ENCODE data around the gene NOTUM.

GRCh38 chr17:81912441-81913309, 48.3 kb downstream of the NOTUM start:
- TF ChIP-seq CTCF (IDR thresholded peaks at IDR 0.05) (no peak), JUN (IDR thresholded peaks at IDR 0.05) (no peak), KDM1A (IDR thresholded peaks at IDR 0.05; ENCODE audit: low read depth) (no peak), POLR2A (IDR thresholded peaks at IDR 0.05; ENCODE audit: low read length) (no peak), HDAC2 (IDR thresholded peaks at IDR 0.05) (no peak), MAZ (IDR thresholded peaks at IDR 0.05; ENCODE audit: borderline replicate concordance, low read depth, low read length) (no peak), EP300 (IDR thresholded peaks at IDR 0.05) (no peak), RFX5 (IDR thresholded peaks at IDR 0.05) (no peak), RNF2 (IDR thresholded peaks at IDR 0.05; ENCODE audit: borderline replicate concordance, low read depth) (no peak), USF2 (IDR thresholded peaks at IDR 0.05) (no peak)
